Small intestine (tissue), 7 donors: Measurements from ENCODE around the gene CDH9. TPM values are rescaled to one million over a fixed set of nuclear protein-coding genes. Genes with fewer than 3 reads are reported as not detected.

Experiments used
- DNase-seq, 2 donors: peaks; one replicate each; pipeline versions ENCODE4 v3.0.0 to v3.0.0-alpha.2; 2013
- FAIRE-seq: peaks from 2 replicates; lab custom pipeline; 2012; peaks lifted over from hg19 to GRCh38; lab: Jason Lieb, UNC
- H3K27ac ChIP-seq, 3 donors: one replicate each; pipeline ENCODE4 v1.5.1; 2013; ENCODE audit warnings: low read length in 2 of 3, mild to moderate bottlenecking in 2 of 3, control low read depth in 1 of 3, inconsistent platforms in 1 of 3, low read depth in 1 of 3, moderate library complexity in 1 of 3
- H3K27me3 ChIP-seq, 3 donors: one replicate each; pipeline ENCODE4 v1.6.1; 2013; ENCODE audit warnings: low read length in 3 of 3, inconsistent platforms in 1 of 3; ENCODE audit not compliant: control insufficient read depth in 3 of 3, insufficient read depth in 3 of 3
- H3K36me3 ChIP-seq, 3 donors: one replicate each; pipeline ENCODE4 v1.6.1; 2013; ENCODE audit warnings: low read length in 3 of 3, inconsistent platforms in 1 of 3, low read depth in 1 of 3, mild to moderate bottlenecking in 1 of 3, moderate library complexity in 1 of 3; ENCODE audit not compliant: control insufficient read depth in 3 of 3, insufficient read depth in 2 of 3
- H3K4me1 ChIP-seq, 3 donors: one replicate each; pipeline ENCODE4 v1.6.1; 2013; ENCODE audit warnings: low read length in 2 of 3, inconsistent platforms in 1 of 3, low read depth in 1 of 3, mild to moderate bottlenecking in 1 of 3, moderate library complexity in 1 of 3; ENCODE audit not compliant: control insufficient read depth in 3 of 3, insufficient read depth in 2 of 3
- H3K4me3 ChIP-seq, 3 donors: one replicate each; pipeline ENCODE4 v1.5.1; 2013; ENCODE audit warnings: low read length in 3 of 3, control low read depth in 1 of 3, inconsistent platforms in 1 of 3, low read depth in 1 of 3, mild to moderate bottlenecking in 1 of 3, moderate library complexity in 1 of 3
- H3K9me3 ChIP-seq, 2 donors: one replicate each; pipeline ENCODE4 v1.6.1; 2013; ENCODE audit warnings: low read depth in 1 of 2, low read length in 1 of 2; ENCODE audit not compliant: control insufficient read depth in 2 of 2, insufficient read depth in 1 of 2
- WGBS, 3 donors: extraction: QIAGEN DNeasy Blood & Tissue Kit; methylation state at CpG; one replicate each; pipeline ENCODE4 v1.1.7; 2013; 5-methylcytosine and 5-hydroxymethylcytosine counted together
- polyA plus RNA-seq, 4 donors: library from polyadenylated mRNA; stranded (reverse) in 3 of 4; unstranded in 1 of 4; fragments of 200-250 nt in 3 of 4; fragments of 120-200 nt in 1 of 4; gene quantifications; one replicate each; pipeline versions ENCODE4 v1.2.1 to v1.2.3, GENCODE V29; 2013
- donor health status: healthy with polysubstance abuse.
- donor health status: control.
- donor health status: control.
- donor health status: Bipolar disorder and iron deficiency.
- donor health status: healthy.

The CDH9 gene
- polyA plus RNA-seq, 4 donors: 0.39 to 3.5 TPM; not detected in 2

- H3K27ac ChIP-seq: no peak overlapping the region
- FAIRE-seq: no peak
Measured at GRCh38 chr5:26942481-26942880, 95.9 kb downstream of the CDH9 start.

DNA sequence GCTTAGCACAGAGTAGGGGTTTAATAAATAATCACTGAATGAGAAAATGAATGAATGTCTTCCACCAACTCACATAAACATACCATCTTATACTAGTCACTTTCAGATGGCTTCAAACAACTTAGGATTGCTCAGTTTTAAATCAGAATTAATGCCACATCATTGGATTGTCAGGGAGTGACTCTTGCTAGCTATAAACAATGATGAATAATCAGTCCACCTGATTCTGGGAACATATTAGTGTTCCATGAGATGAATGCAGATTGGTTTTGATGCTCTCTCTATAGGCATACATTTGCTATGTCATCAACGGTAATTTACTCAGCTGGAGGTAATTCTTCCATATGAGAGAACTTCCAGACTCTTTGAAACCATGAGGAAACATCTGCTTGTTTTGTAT is 97.4 kb downstream of the CDH9 start:
- WGBS, 3 donors: 21 to 68% (median 33%) methylated on average over 1 of the region's 1 CpG
- no peak overlapping the region for H3K4me3 ChIP-seq
- H3K27me3 ChIP-seq: no peaks in the 10 kb centered on the region
- no peaks in the 10 kb centered on the region for H3K9me3 ChIP-seq
- no peaks in the 10 kb centered on the region for H3K4me1 ChIP-seq
- H3K36me3 ChIP-seq: no peaks in the 10 kb centered on the region
- FAIRE-seq (no peak), DNase-seq (no peak)
- no peak overlapping the region for H3K27ac ChIP-seq

More at GRCh38 chr5:26942481-26942880, 95.9 kb downstream of the CDH9 start:
- DNase-seq: no peak
- Histone ChIP-seq H3K4me3 (no peak overlapping the region), H3K4me1 (no peaks in the 10 kb centered on the region), H3K9me3 (no peaks in the 10 kb centered on the region), H3K27me3 (no peaks in the 10 kb centered on the region), H3K36me3 (no peaks in the 10 kb centered on the region)
- 30 to 48% (median 43%) methylated on average over 2 of the region's 2 CpGs for WGBS, 3 donors

DNA sequence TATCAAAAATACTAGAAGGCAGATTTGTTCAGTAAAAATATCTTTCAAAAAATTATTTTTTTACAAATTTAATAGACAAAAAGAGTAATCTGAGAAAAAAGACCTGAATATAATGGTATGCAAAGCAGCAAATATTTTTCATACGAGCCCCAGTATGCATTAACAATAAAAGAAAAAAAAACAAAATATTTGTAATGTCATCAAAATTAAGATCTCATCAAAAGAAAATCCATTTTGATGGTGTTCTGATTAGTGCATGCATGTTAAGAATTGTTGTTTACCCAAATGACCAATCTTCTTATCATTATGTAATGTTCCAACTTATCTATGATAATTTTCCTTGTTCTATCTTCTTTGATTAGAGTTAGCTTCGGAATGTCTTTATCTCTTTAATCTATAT is 106.1 kb downstream of the CDH9 start:
- Histone ChIP-seq H3K27me3 (no peaks in the 10 kb centered on the region), H3K4me3 (no peak overlapping the region), H3K9me3 (no peaks in the 10 kb centered on the region), H3K36me3 (no peaks in the 10 kb centered on the region), H3K27ac (no peak overlapping the region), H3K4me1 (no peaks in the 10 kb centered on the region)
- DNase-seq: no peak
- FAIRE-seq: no peak
- 63 to 75% (median 65%) methylated on average over 2 of the region's 2 CpGs for WGBS, 3 donors

GRCh38 chr5:26921439-26921838 is 116.9 kb downstream of the CDH9 start:
- WGBS, 3 donors: 81 to 88% (median 81%) methylated on average over 6 of the region's 6 CpGs
- no peaks in the 10 kb centered on the region for H3K4me1 ChIP-seq
- no peak for DNase-seq
- FAIRE-seq: no peak
- H3K9me3 ChIP-seq: no peaks in the 10 kb centered on the region
- H3K4me3 ChIP-seq: no peak overlapping the region
- H3K27me3 ChIP-seq: no peaks in the 10 kb centered on the region
- no peak overlapping the region for H3K27ac ChIP-seq
- H3K36me3 ChIP-seq: no peaks in the 10 kb centered on the region

- FAIRE-seq (no peak), DNase-seq (no peak)
- WGBS, 3 donors: 64 to 68% (median 67%) methylated on average over 4 of the region's 4 CpGs
- Histone ChIP-seq H3K27me3 (no peaks in the 10 kb centered on the region), H3K36me3 (no peaks in the 10 kb centered on the region), H3K9me3 (no peaks in the 10 kb centered on the region), H3K4me3 (no peak overlapping the region), H3K27ac (no peak overlapping the region), H3K4me1 (no peaks in the 10 kb centered on the region)
Measured at GRCh38 chr5:26903469-26903868, 134.9 kb downstream of the CDH9 start.

GRCh38 chr5:26894719-26895263 is 143.6 kb downstream of the CDH9 start:
- H3K27me3 ChIP-seq: no peaks in the 10 kb centered on the region
- no peaks in the 10 kb centered on the region for H3K36me3 ChIP-seq
- H3K4me1 ChIP-seq: no peaks in the 10 kb centered on the region
- no peak overlapping the region for H3K4me3 ChIP-seq
- H3K27ac ChIP-seq: no peak overlapping the region
- no peak for FAIRE-seq
- DNase-seq: no peak
- no peaks in the 10 kb centered on the region for H3K9me3 ChIP-seq

DNA sequence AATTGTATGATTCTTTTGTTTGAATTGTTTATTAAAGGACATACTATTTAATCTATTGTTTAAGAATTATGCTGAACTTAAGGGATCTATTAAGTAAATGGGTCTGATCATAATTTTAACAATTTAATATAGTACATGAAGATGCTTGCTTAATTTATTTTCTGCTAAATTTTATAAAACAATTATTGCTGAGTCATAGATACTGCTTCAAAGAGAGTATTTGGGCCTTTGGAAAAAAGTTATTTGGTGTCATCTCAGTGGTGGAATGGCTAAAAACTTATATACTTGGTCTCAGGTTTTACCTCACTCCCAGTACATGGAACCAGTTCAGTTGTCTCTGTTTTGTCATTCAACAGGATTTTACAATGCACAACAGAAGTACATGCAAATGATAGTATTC is 145.3 kb downstream of the CDH9 start:
- DNase-seq (no peak), FAIRE-seq (no peak)
- no peak overlapping the region for H3K4me3 ChIP-seq
- no peaks in the 10 kb centered on the region for H3K36me3 ChIP-seq
- H3K27ac ChIP-seq: no peak overlapping the region
- no peaks in the 10 kb centered on the region for H3K4me1 ChIP-seq
- H3K27me3 ChIP-seq: no peaks in the 10 kb centered on the region
- no peaks in the 10 kb centered on the region for H3K9me3 ChIP-seq

DNA sequence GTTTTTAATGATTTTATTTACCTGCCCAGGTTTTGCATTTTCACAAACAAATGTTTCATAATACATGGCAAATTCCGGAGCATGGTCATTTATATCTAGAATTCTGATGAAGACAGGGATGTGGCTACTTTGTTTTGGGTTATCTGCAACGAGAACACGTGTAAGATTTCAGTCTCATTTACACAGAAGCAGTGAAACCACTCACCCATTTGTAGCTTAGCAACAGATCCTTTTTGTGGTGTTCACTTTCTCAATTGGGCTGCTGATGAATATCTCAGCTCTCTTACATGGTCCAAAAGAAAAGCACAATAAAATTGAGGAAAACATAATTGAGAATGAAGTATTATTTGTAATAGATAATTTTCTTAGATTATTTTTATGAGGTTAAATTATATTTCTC is 148.6 kb downstream of the CDH9 start:
- H3K4me1 ChIP-seq: no peaks in the 10 kb centered on the region
- FAIRE-seq (no peak), DNase-seq (no peak)
- H3K27me3 ChIP-seq: no peaks in the 10 kb centered on the region
- H3K9me3 ChIP-seq: no peaks in the 10 kb centered on the region
- no peak overlapping the region for H3K4me3 ChIP-seq
- H3K27ac ChIP-seq: no peak overlapping the region
- no peaks in the 10 kb centered on the region for H3K36me3 ChIP-seq
- 18 to 33% (median 27%) methylated on average over 3 of the region's 3 CpGs for WGBS, 3 donors

DNA sequence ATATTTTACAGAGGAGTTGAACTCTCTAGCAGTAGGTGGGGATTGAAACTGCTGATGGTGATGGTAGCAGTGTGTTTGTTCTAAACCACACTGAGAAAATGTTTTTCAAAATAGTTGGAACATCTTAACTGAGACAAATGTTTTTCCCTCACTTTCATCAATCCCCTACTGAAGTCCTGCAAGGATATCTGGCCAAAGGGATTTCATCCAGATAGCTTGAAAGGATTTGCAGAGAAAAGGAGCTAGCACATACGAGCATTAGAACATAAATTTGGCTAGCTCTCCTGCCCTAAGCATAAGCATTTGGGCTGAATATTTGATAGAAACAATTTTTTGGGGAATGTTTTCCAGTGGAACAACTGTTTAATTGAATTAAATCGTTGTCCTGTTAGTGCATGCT is 153.9 kb downstream of the CDH9 start:
- H3K4me1 ChIP-seq: no peaks in the 10 kb centered on the region
- 50 to 53% (median 51%) methylated on average over 2 of the region's 2 CpGs for WGBS, 3 donors
- H3K4me3 ChIP-seq: no peak overlapping the region
- no peak overlapping the region for H3K27ac ChIP-seq
- H3K27me3 ChIP-seq: no peaks in the 10 kb centered on the region
- FAIRE-seq (no peak), DNase-seq (no peak)
- no peaks in the 10 kb centered on the region for H3K9me3 ChIP-seq
- no peaks in the 10 kb centered on the region for H3K36me3 ChIP-seq
